CD14-positive monocyte (primary cell): ENCODE measurements around the gene SCYL1. TPM values are rescaled to one million over a fixed set of nuclear protein-coding genes. Genes with fewer than 3 reads are reported as not detected.

Source experiments
- DNase-seq, 3 donors: peaks; one replicate each; pipeline ENCODE4 v3.0.0-alpha.2; 2011 to 2022
- H2AFZ ChIP-seq: 2 replicates; pipeline ENCODE4 v1.6.0; 2012; ENCODE audit warnings: mild to moderate bottlenecking, low read depth, low read length, inconsistent platforms; ENCODE audit not compliant: insufficient read depth, poor library complexity, severe bottlenecking
- H3K27ac ChIP-seq, 2 donors: 1 replicate in 1 of 2; 2 replicates in 1 of 2; pipeline ENCODE4 v1.5.1; 2012 to 2013; ENCODE audit warnings: low read length in 2 of 2, control low read depth in 1 of 2, inconsistent platforms in 1 of 2, low read depth in 1 of 2, mild to moderate bottlenecking in 1 of 2
- H3K27me3 ChIP-seq, 2 donors: one replicate each; pipeline versions ENCODE4 v1.6.0 to v1.6.1; 2011 to 2013; ENCODE audit warnings: low read length in 2 of 2; ENCODE audit not compliant: control insufficient read depth in 2 of 2, insufficient read depth in 2 of 2
- H3K36me3 ChIP-seq, 2 donors: replicated peaks in 1 of 2; 1 replicate in 1 of 2; 2 replicates in 1 of 2; pipeline versions ENCODE4 v1.5.1 to v1.6.1; 2012 to 2013; ENCODE audit warnings: low read length in 2 of 2, control low read depth in 1 of 2, inconsistent platforms in 1 of 2, mild to moderate bottlenecking in 1 of 2; ENCODE audit not compliant: insufficient read depth in 2 of 2, control insufficient read depth in 1 of 2
- H3K4me1 ChIP-seq, 2 donors: 1 replicate in 1 of 2; 2 replicates in 1 of 2; pipeline versions ENCODE4 v1.5.1 to v1.6.1; 2012 to 2013; ENCODE audit warnings: low read length in 2 of 2, control low read depth in 1 of 2, inconsistent platforms in 1 of 2, mild to moderate bottlenecking in 1 of 2, moderate library complexity in 1 of 2; ENCODE audit not compliant: insufficient read depth in 2 of 2, control insufficient read depth in 1 of 2
- H3K4me2 ChIP-seq: replicated peaks from 2 replicates; pipeline ENCODE3; 2012; ENCODE audit warnings: low read length, moderate library complexity, mild to moderate bottlenecking; ENCODE audit not compliant: poor library complexity, severe bottlenecking; ENCODE audit errors: extremely low read depth
- H3K4me3 ChIP-seq, 3 experiments: fragments of 200-600 bp in 1 of 3; sonication (generic) in 1 of 3; replicated peaks in 1 of 3; 1 replicate in 2 of 3; 2 replicates in 1 of 3; pipeline ENCODE4 v1.5.1; 2011 to 2013; ENCODE audit warnings: low read length in 3 of 3, mild to moderate bottlenecking in 3 of 3, control low read depth in 2 of 3, low read depth in 2 of 3, inconsistent platforms in 1 of 3, moderate library complexity in 1 of 3
- H3K79me2 ChIP-seq: 2 replicates; pipeline ENCODE4 v1.6.0; 2012; ENCODE audit warnings: mild to moderate bottlenecking, control low read depth, inconsistent platforms, low read length, moderate library complexity; ENCODE audit not compliant: insufficient read depth
- H3K9ac ChIP-seq: 2 replicates; pipeline ENCODE4 v1.6.0; 2017; ENCODE audit warnings: low read length, mild to moderate bottlenecking; ENCODE audit not compliant: insufficient read depth, poor library complexity, severe bottlenecking
- H3K9me3 ChIP-seq, 2 donors: replicated peaks in 1 of 2; 1 replicate in 1 of 2; 2 replicates in 1 of 2; pipeline versions ENCODE4 v1.5.1 to v1.6.1; 2012 to 2013; ENCODE audit warnings: low read length in 2 of 2, control low read depth in 1 of 2; ENCODE audit not compliant: control insufficient read depth in 1 of 2, insufficient read depth in 1 of 2
- H4K20me1 ChIP-seq: 2 replicates; pipeline ENCODE4 v1.6.0; 2012; ENCODE audit warnings: mild to moderate bottlenecking, low read length, control low read depth, moderate library complexity; ENCODE audit not compliant: insufficient read depth
- H3K27ac Mint-ChIP-seq, 7 donors: one replicate each; pipeline ENCODE4 v1.8.0; 2020; ENCODE audit warnings: mild to moderate bottlenecking in 7 of 7, mixed read lengths in 7 of 7, moderate library complexity in 6 of 7, inconsistent platforms in 2 of 7
- H3K27me3 Mint-ChIP-seq, 3 donors: one replicate each; pipeline ENCODE4 v1.8.0; 2021 to 2022; ENCODE audit warnings: low read depth in 3 of 3, mild to moderate bottlenecking in 3 of 3, mixed read lengths in 3 of 3, moderate library complexity in 3 of 3, inconsistent platforms in 1 of 3
- H3K36me3 Mint-ChIP-seq, 2 donors: one replicate each; pipeline ENCODE4 v1.8.0; 2020; ENCODE audit warnings: mixed read lengths in 2 of 2, inconsistent platforms in 1 of 2, mild to moderate bottlenecking in 1 of 2
- H3K4me1 Mint-ChIP-seq: one replicate; pipeline ENCODE4 v1.8.0; 2020; ENCODE audit warnings: mild to moderate bottlenecking, mixed read lengths
- H3K4me3 Mint-ChIP-seq, 2 donors: one replicate each; pipeline ENCODE4 v1.8.0; 2020; ENCODE audit warnings: mild to moderate bottlenecking in 2 of 2, mixed read lengths in 2 of 2, moderate library complexity in 1 of 2
- H3K9me3 Mint-ChIP-seq, 7 donors: one replicate each; pipeline ENCODE4 v1.8.0; 2020 to 2022; ENCODE audit warnings: mixed read lengths in 7 of 7, mild to moderate bottlenecking in 6 of 7, moderate library complexity in 6 of 7, inconsistent platforms in 2 of 7
- WGBS: methylation state at CpG from one replicate; pipeline ENCODE4 v1.1.5; 2013; ENCODE audit warnings: missing lambda C conversion rate; ENCODE audit not compliant: insufficient coverage; 5-methylcytosine and 5-hydroxymethylcytosine counted together
- intact Hi-C, 2 donors: fragments of 100-400 bp; cut with micrococcal nuclease; formaldehyde crosslinking; loops; one replicate each; pipeline versions ENCODE4 v1.15.0 to v1.15.1; 2023
- polyA plus RNA-seq, 3 donors: library from polyadenylated mRNA; depleted of rRNA in 1 of 3; unstranded in 2 of 3; stranded (reverse) in 1 of 3; fragments of 300-500 nt in 2 of 3; fragments of >200 nt in 1 of 3; fragmentation: Illumina TruSeq in 2 of 3; gene quantifications; 1 replicate in 2 of 3; 2 replicates in 1 of 3; pipeline ENCODE4 v1.2.3, GENCODE V29; 2012 to 2021
- TF ChIP-seq, protein P1 (sequence below): fragments of 200-600 bp; IDR thresholded peaks from one replicate; pipeline ENCODE4 v1.8.0; 2022; ENCODE audit warnings: antibody characterized with exemption, mild to moderate bottlenecking

Gene SCYL1
- polyA plus RNA-seq, 3 donors, result 18.6 to 71.6 (median 29.7) TPM

DNA sequence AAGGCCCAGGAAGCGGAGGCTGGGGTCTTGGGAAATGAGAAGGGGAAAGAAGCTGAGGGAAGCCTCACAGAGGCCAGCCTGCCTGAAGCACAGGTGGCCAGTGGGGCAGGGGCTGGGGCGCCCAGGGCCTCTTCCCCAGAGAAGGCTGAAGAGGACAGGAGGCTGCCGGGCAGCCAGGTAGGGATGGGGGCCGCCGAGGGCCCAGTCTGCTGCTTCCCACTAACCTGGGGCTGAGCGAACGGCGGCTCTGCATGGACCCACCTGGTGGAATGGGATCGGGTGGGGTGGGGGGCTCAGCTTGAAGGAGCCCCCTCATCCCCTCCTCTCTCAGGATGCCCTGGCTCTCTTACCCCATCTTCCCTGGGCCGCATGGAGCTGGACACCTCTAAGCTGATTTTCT is 58.7 kb downstream of the SCYL1 start:
- no peaks in the 10 kb centered on the region for H3K27me3 ChIP-seq
- Mint-ChIP-seq H3K4me3 (no peak overlapping the region), H3K27ac (peak overlapping the region in 5 of 7 donors; percentile 44 to 79 (median 72)), H3K36me3 (peaks cover 65 to 81% of the 10 kb centered on the region in 2 donors), H3K9me3 (no peaks in the 10 kb centered on the region), H3K27me3 (peaks cover 0 to 2% (median 0%) of the 10 kb centered on the region in 3 donors), H3K4me1 (peaks cover 67% of the 10 kb centered on the region)
- DNase-seq, result no peak
- peaks cover 91% of the 10 kb centered on the region for H3K79me2 ChIP-seq
- H3K4me1 ChIP-seq, result peaks cover 47 to 68% of the 10 kb centered on the region in 2 donors
- no peaks in the 10 kb centered on the region for H3K9me3 ChIP-seq
- H3K9ac ChIP-seq, result no peak overlapping the region
- intact Hi-C loops, result no loop called here
- no peak overlapping the region for H3K4me3 ChIP-seq
- TF ChIP-seq, protein P1, sequence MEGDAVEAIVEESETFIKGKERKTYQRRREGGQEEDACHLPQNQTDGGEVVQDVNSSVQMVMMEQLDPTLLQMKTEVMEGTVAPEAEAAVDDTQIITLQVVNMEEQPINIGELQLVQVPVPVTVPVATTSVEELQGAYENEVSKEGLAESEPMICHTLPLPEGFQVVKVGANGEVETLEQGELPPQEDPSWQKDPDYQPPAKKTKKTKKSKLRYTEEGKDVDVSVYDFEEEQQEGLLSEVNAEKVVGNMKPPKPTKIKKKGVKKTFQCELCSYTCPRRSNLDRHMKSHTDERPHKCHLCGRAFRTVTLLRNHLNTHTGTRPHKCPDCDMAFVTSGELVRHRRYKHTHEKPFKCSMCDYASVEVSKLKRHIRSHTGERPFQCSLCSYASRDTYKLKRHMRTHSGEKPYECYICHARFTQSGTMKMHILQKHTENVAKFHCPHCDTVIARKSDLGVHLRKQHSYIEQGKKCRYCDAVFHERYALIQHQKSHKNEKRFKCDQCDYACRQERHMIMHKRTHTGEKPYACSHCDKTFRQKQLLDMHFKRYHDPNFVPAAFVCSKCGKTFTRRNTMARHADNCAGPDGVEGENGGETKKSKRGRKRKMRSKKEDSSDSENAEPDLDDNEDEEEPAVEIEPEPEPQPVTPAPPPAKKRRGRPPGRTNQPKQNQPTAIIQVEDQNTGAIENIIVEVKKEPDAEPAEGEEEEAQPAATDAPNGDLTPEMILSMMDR, result no peak
- H3K27ac ChIP-seq, result peak overlapping the region; percentile 11 to 50
- H2AFZ ChIP-seq, result no peak overlapping the region
- no peak overlapping the region for H3K4me2 ChIP-seq
- WGBS, result 92% methylated on average over 1 of the region's 10 CpGs
- H4K20me1 ChIP-seq, result peaks cover 97% of the 10 kb centered on the region
- peaks cover 70 to 77% of the 10 kb centered on the region in 2 donors for H3K36me3 ChIP-seq

DNA sequence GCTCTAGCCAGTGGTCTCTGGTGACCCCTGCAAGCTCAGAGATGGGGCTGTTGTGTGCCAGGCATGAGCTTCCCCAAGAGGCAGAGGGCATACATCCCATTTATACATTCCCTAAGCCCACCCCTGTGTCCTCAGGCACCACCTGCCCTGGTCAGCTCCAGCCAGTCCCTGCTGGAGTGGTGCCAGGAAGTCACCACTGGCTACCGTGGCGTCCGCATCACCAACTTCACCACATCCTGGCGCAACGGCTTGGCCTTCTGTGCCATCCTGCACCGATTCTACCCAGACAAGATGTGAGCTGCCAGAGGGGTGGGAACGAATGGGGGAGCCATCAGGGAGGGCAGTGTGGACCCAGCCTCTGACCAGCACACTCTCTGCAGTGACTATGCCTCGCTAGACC is 59.2 kb downstream of the SCYL1 start:
- Histone ChIP-seq H3K9ac (no peak overlapping the region), H3K4me2 (no peak overlapping the region), H2AFZ (no peak overlapping the region), H3K27me3 (no peaks in the 10 kb centered on the region), H3K9me3 (no peaks in the 10 kb centered on the region), H3K4me3 (no peak overlapping the region), H3K27ac (peak overlapping the region; percentile 11 to 50), H4K20me1 (peaks cover 97% of the 10 kb centered on the region), H3K36me3 (peaks cover 65 to 72% of the 10 kb centered on the region in 2 donors), H3K79me2 (peaks cover 91% of the 10 kb centered on the region), H3K4me1 (peaks cover 47 to 68% of the 10 kb centered on the region in 2 donors)
- no peaks in the 10 kb centered on the region for H3K9me3 Mint-ChIP-seq
- peak overlapping the region in 5 of 7 donors; percentile 21 to 77 (median 71) for H3K27ac Mint-ChIP-seq
- no peak for DNase-seq
- TF ChIP-seq, protein P1, result no peak
- H3K36me3 Mint-ChIP-seq, result peaks cover 64 to 81% of the 10 kb centered on the region in 2 donors
- WGBS, result 66% methylated on average over 5 of the region's 8 CpGs
- intact Hi-C loops, result no loop called here
- H3K27me3 Mint-ChIP-seq, result peaks cover 0 to 2% (median 0%) of the 10 kb centered on the region in 3 donors
- H3K4me3 Mint-ChIP-seq, result no peak overlapping the region
- H3K4me1 Mint-ChIP-seq, result peaks cover 67% of the 10 kb centered on the region
